SK-N-SH treated with all-trans-retinoic acid at 6 μM for 48 hours (cell line): ENCODE data around the gene SLC6A19.

Experiments
- ATAC-seq: fragments of 200-7000 bp; cut with Tn5 transposase; 3 replicates; pipeline ENCODE4 v1.9.1; 2020; ENCODE audit warnings: mild to moderate bottlenecking, moderate library complexity
- ARNTL ChIP-seq: fragments of 450-650 bp; formaldehyde crosslinking; IDR thresholded peaks from 2 replicates; pipeline ENCODE4 v1.5.0; 2020; ENCODE audit warnings: low read depth, mild to moderate bottlenecking, moderate library complexity, borderline replicate concordance
- BACH2 ChIP-seq: fragments of 250-450 bp; sonication (Bioruptor Pico); IDR thresholded peaks from 2 replicates; pipeline ENCODE4 v1.9.0; 2021; ENCODE audit warnings: mild to moderate bottlenecking, borderline replicate concordance
- CSDC2 ChIP-seq: fragments of 250-450 bp; sonication (Bioruptor Pico); IDR thresholded peaks from 2 replicates; pipeline ENCODE4 v1.5.0; 2020; ENCODE audit warnings: mild to moderate bottlenecking, moderate library complexity
- ESRRG ChIP-seq: fragments of 250-450 bp; sonication (Bioruptor Pico); IDR thresholded peaks from 2 replicates; pipeline ENCODE4 v1.6.1; 2021; ENCODE audit warnings: mild to moderate bottlenecking
- GLIS3 ChIP-seq: fragments of 250-450 bp; sonication (Bioruptor Pico); IDR thresholded peaks from 2 replicates; pipeline ENCODE4 v1.5.0; 2020; ENCODE audit warnings: mild to moderate bottlenecking, moderate library complexity
- ISL1 ChIP-seq: fragments of 250-450 bp; sonication (Bioruptor Pico); IDR thresholded peaks from 2 replicates; pipeline ENCODE4 v2.1.2; 2022; ENCODE audit warnings: mild to moderate bottlenecking, moderate library complexity
- OSR1 ChIP-seq: fragments of 250-450 bp; sonication (Bioruptor Pico); IDR thresholded peaks from 2 replicates; pipeline ENCODE4 v1.8.0; 2022; ENCODE audit warnings: moderate library complexity, mild to moderate bottlenecking, inconsistent platforms
- PPARA ChIP-seq: fragments of 250-450 bp; sonication (Bioruptor Pico); IDR thresholded peaks from 2 replicates; pipeline ENCODE4 v1.5.0; 2020; ENCODE audit warnings: mild to moderate bottlenecking, borderline replicate concordance
- RARB ChIP-seq: fragments of 250-450 bp; sonication (Bioruptor Pico); IDR thresholded peaks from 2 replicates; pipeline ENCODE4 v1.8.0; 2021; ENCODE audit warnings: mild to moderate bottlenecking, moderate library complexity
- SNAI2 ChIP-seq: fragments of 250-450 bp; sonication (Bioruptor Pico); IDR thresholded peaks from 2 replicates; pipeline ENCODE4 v1.5.0; 2020; ENCODE audit warnings: mild to moderate bottlenecking, moderate library complexity
- TCF4 ChIP-seq: fragments of 250-450 bp; sonication (Bioruptor Pico); IDR thresholded peaks from 2 replicates; pipeline ENCODE4 v1.8.0; 2021; ENCODE audit warnings: mild to moderate bottlenecking, moderate library complexity, borderline replicate concordance
- TOX ChIP-seq: fragments of 250-450 bp; sonication (Bioruptor Pico); IDR thresholded peaks from 2 replicates; pipeline ENCODE4 v1.8.0; 2021; ENCODE audit warnings: mild to moderate bottlenecking, moderate library complexity, borderline replicate concordance
- ZC3H10 ChIP-seq: fragments of 250-450 bp; sonication (Bioruptor Pico); IDR thresholded peaks from 2 replicates; pipeline ENCODE4 v1.5.1; 2021; ENCODE audit warnings: mild to moderate bottlenecking, moderate library complexity
- ZFP3 ChIP-seq: fragments of 250-450 bp; sonication (Bioruptor Pico); IDR thresholded peaks from 2 replicates; pipeline ENCODE4 v1.5.0; 2020; ENCODE audit warnings: mild to moderate bottlenecking, moderate library complexity
- ZFP30 ChIP-seq: fragments of 450-650 bp; formaldehyde crosslinking; IDR thresholded peaks from 2 replicates; pipeline ENCODE4 v1.5.0; 2022; ENCODE audit warnings: mild to moderate bottlenecking, moderate library complexity
- ZNF565 ChIP-seq: fragments of 450-650 bp; formaldehyde crosslinking; conservative IDR thresholded peaks from 2 replicates; pipeline ENCODE4 v1.5.0; 2020; ENCODE audit warnings: low read depth, mild to moderate bottlenecking, moderate library complexity
- ZNF70 ChIP-seq: fragments of 450-650 bp; formaldehyde crosslinking; IDR thresholded peaks from 2 replicates; pipeline ENCODE4 v1.5.0; 2020; ENCODE audit warnings: mild to moderate bottlenecking, moderate library complexity
- ZNF8 ChIP-seq: fragments of 450-650 bp; formaldehyde crosslinking; IDR thresholded peaks from 2 replicates; pipeline ENCODE4 v1.5.0; 2020; ENCODE audit warnings: mild to moderate bottlenecking, moderate library complexity
- TF ChIP-seq, protein P1 (sequence below): fragments of 250-450 bp; sonication (Bioruptor Pico); IDR thresholded peaks from 2 replicates; pipeline ENCODE4 v1.5.1; 2020; ENCODE audit warnings: low read depth, mild to moderate bottlenecking, moderate library complexity
- TF ChIP-seq, protein P2 (sequence below): fragments of 250-450 bp; sonication (Bioruptor Pico); IDR thresholded peaks from 2 replicates; pipeline ENCODE4 v1.8.0; 2020; ENCODE audit warnings: mild to moderate bottlenecking, moderate library complexity, borderline replicate concordance
- TF ChIP-seq, protein P3 (sequence below): fragments of 250-450 bp; sonication (Bioruptor Pico); IDR thresholded peaks from 2 replicates; pipeline ENCODE4 v1.8.0; 2021; ENCODE audit warnings: low read depth, mild to moderate bottlenecking, moderate library complexity, borderline replicate concordance
- TF ChIP-seq, protein P4 (sequence below): fragments of 250-450 bp; sonication (Bioruptor Pico); IDR thresholded peaks from 2 replicates; pipeline ENCODE4 v1.5.0; 2020; ENCODE audit warnings: mild to moderate bottlenecking, moderate library complexity

Gene SLC6A19

DNA sequence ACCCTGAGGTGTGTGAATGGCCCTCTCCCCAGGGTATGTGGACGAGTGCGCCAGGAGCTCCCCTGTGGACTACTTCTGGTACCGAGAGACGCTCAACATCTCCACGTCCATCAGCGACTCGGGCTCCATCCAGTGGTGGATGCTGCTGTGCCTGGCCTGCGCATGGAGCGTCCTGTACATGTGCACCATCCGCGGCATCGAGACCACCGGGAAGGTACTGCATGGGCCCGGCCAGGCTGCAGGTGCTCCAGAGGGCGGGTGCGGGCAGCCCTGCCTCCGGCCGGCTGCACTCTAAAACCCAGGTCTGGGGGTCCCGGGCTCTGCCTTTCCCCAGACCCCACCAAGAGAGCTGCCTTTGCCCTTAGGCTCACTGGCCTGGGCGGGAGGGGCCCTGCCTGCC lies 10.9 kb downstream of the SLC6A19 start (continued):
- TF ChIP-seq ESRRG (CRISPR knock-in tag) = no peak
- TF ChIP-seq ISL1 (CRISPR knock-in tag) = no peak
- no peak for TF ChIP-seq OSR1 (CRISPR knock-in tag)
- TF ChIP-seq SNAI2 = no peak
- no peak for TF ChIP-seq ZC3H10 (CRISPR knock-in tag)
- TF ChIP-seq, all 23 proteins: peak for 0

DNA sequence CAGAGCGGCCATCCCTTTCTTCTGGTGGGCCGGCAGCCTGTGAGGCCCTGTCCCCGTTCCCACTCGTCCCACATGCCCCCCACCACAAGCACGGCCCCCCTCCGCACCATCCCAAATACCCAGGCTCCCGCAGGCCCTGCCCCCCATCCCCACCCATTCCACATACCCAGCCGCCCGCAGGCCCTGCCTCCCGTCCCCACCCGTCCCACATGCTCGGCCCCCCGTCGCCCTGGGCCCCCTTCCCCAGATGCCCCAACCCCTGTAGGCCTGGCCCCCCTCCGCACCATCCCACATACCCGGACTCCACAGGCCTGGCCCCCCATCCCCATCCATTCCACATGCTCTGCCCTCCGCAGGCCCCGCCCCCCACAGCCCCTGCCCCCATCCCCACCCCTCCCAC lies 11.5 kb downstream of the SLC6A19 start:
- TF ChIP-seq TOX (CRISPR knock-in tag) (no peak), ZNF70 (CRISPR knock-in tag) (no peak)

DNA sequence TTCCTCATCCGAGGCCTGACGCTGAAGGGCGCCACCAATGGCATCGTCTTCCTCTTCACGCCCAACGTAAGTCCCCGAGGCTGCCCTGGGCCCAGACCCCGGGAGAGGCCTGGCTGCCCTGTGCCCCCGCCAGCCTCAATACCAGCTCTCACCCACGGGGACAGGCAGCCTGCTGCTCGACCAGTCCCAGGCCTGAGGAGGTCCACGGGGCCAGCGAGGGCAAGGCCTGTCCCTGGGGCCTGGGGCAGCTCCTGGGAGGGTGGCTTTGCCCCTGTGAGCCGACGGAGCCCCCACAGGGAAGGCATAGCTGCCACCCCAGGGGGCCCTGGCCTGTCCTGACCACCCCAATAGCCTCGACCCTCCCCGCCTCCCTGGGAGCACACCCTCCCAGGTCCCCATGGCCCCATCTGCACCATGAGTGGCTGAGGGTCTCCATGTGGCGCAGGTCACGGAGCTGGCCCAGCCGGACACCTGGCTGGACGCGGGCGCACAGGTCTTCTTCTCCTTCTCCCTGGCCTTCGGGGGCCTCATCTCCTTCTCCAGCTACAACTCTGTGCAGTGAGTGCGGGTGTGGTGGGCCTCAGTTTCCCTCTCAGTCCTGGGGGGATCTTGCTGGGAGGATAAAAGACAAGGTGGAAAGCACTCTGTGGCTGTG lies 12.2 kb downstream of the SLC6A19 start:
- no peak for TF ChIP-seq GLIS3
- TF ChIP-seq, protein P1, sequence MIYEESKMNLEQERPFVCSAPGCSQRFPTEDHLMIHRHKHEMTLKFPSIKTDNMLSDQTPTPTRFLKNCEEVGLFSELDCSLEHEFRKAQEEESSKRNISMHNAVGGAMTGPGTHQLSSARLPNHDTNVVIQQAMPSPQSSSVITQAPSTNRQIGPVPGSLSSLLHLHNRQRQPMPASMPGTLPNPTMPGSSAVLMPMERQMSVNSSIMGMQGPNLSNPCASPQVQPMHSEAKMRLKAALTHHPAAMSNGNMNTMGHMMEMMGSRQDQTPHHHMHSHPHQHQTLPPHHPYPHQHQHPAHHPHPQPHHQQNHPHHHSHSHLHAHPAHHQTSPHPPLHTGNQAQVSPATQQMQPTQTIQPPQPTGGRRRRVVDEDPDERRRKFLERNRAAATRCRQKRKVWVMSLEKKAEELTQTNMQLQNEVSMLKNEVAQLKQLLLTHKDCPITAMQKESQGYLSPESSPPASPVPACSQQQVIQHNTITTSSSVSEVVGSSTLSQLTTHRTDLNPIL = no peak
- no peak for TF ChIP-seq ZNF8 (CRISPR knock-in tag)
- no peak for TF ChIP-seq CSDC2 (CRISPR knock-in tag)
- TF ChIP-seq, protein P2, sequence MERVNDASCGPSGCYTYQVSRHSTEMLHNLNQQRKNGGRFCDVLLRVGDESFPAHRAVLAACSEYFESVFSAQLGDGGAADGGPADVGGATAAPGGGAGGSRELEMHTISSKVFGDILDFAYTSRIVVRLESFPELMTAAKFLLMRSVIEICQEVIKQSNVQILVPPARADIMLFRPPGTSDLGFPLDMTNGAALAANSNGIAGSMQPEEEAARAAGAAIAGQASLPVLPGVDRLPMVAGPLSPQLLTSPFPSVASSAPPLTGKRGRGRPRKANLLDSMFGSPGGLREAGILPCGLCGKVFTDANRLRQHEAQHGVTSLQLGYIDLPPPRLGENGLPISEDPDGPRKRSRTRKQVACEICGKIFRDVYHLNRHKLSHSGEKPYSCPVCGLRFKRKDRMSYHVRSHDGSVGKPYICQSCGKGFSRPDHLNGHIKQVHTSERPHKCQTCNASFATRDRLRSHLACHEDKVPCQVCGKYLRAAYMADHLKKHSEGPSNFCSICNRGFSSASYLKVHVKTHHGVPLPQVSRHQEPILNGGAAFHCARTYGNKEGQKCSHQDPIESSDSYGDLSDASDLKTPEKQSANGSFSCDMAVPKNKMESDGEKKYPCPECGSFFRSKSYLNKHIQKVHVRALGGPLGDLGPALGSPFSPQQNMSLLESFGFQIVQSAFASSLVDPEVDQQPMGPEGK (CRISPR knock-in tag) = no peak
- TF ChIP-seq, protein P3, sequence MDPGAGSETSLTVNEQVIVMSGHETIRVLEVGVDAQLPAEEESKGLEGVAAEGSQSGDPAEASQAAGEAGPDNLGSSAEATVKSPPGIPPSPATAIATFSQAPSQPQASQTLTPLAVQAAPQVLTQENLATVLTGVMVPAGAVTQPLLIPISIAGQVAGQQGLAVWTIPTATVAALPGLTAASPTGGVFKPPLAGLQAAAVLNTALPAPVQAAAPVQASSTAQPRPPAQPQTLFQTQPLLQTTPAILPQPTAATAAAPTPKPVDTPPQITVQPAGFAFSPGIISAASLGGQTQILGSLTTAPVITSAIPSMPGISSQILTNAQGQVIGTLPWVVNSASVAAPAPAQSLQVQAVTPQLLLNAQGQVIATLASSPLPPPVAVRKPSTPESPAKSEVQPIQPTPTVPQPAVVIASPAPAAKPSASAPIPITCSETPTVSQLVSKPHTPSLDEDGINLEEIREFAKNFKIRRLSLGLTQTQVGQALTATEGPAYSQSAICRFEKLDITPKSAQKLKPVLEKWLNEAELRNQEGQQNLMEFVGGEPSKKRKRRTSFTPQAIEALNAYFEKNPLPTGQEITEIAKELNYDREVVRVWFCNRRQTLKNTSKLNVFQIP (CRISPR knock-in tag) = no peak
- TF ChIP-seq SNAI2 = no peak
- no peak for TF ChIP-seq RARB (CRISPR knock-in tag)
- TF ChIP-seq, protein P4, sequence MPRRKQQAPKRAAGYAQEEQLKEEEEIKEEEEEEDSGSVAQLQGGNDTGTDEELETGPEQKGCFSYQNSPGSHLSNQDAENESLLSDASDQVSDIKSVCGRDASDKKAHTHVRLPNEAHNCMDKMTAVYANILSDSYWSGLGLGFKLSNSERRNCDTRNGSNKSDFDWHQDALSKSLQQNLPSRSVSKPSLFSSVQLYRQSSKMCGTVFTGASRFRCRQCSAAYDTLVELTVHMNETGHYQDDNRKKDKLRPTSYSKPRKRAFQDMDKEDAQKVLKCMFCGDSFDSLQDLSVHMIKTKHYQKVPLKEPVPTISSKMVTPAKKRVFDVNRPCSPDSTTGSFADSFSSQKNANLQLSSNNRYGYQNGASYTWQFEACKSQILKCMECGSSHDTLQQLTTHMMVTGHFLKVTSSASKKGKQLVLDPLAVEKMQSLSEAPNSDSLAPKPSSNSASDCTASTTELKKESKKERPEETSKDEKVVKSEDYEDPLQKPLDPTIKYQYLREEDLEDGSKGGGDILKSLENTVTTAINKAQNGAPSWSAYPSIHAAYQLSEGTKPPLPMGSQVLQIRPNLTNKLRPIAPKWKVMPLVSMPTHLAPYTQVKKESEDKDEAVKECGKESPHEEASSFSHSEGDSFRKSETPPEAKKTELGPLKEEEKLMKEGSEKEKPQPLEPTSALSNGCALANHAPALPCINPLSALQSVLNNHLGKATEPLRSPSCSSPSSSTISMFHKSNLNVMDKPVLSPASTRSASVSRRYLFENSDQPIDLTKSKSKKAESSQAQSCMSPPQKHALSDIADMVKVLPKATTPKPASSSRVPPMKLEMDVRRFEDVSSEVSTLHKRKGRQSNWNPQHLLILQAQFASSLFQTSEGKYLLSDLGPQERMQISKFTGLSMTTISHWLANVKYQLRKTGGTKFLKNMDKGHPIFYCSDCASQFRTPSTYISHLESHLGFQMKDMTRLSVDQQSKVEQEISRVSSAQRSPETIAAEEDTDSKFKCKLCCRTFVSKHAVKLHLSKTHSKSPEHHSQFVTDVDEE (CRISPR knock-in tag) = no peak
- TF ChIP-seq PPARA (CRISPR knock-in tag) = no peak
- no peak for TF ChIP-seq ZC3H10 (CRISPR knock-in tag)
- TF ChIP-seq TCF4 (CRISPR knock-in tag) = no peak
- no peak for TF ChIP-seq BACH2 (CRISPR knock-in tag)
- no peak for TF ChIP-seq ZFP30 (CRISPR knock-in tag)
- TF ChIP-seq OSR1 (CRISPR knock-in tag) = no peak
- no peak for TF ChIP-seq ZNF565
- no peak for TF ChIP-seq ZFP3 (CRISPR knock-in tag)
- TF ChIP-seq ARNTL (CRISPR knock-in tag) = no peak
- no peak for TF ChIP-seq TOX (CRISPR knock-in tag)
- ATAC-seq = no peak

More for the DNA sequence above, 11.5 kb downstream of the SLC6A19 start:
- no peak for ATAC-seq
